ENCODE measurements around the gene ITIH5. TPM values are rescaled to one million over a fixed set of nuclear protein-coding genes. Genes with fewer than 3 reads are reported as not detected.

The ITIH5 gene
- total RNA-seq, 1 donor from 2014 or later, result 4.0 TPM

- Histone ChIP-seq H3K9ac (ENCODE audit: low read length) (no peak overlapping the region), H3K36me3 (ENCODE audit: insufficient read depth, low read length) (no peaks in the 10 kb centered on the region), H3K4me3 (ENCODE audit: insufficient read depth, low read depth, low read length) (no peak overlapping the region), H3K27me3 (ENCODE audit: insufficient read depth, low read length) (no peaks in the 10 kb centered on the region), H3K4me1 (ENCODE audit: insufficient read depth, low read length) (no peaks in the 10 kb centered on the region), H4K20me1 (ENCODE audit: insufficient read depth, low read length) (no peaks in the 10 kb centered on the region), H2AFZ (ENCODE audit: low read depth, low read length) (no peak overlapping the region), H3K27ac (ENCODE audit: low read depth, low read length) (no peak overlapping the region), H3K9me3 (ENCODE audit: insufficient read depth, low read depth, low read length) (no peaks in the 10 kb centered on the region), H3K4me2 (ENCODE audit: low read length) (no peak overlapping the region), H3K79me2 (ENCODE audit: insufficient read depth, low read length) (no peaks in the 10 kb centered on the region)
- Mint-ChIP-seq H3K36me3 (ENCODE audit: low read depth, unreplicated experiment) (no peaks in the 10 kb centered on the region), H3K27me3 (ENCODE audit: low read depth, unreplicated experiment) (peaks cover 15% of the 10 kb centered on the region), H3K27ac (ENCODE audit: unreplicated experiment) (no peak overlapping the region), H3K4me1 (ENCODE audit: low read depth, unreplicated experiment) (no peaks in the 10 kb centered on the region), H3K4me3 (ENCODE audit: unreplicated experiment) (no peak overlapping the region), H3K9me3 (ENCODE audit: unreplicated experiment) (no peaks in the 10 kb centered on the region)
- no peak for FAIRE-seq
- DNase-seq (ENCODE audit: low read depth), result no peak
- TF ChIP-seq CTCF (IDR thresholded peaks at IDR 0.05; ENCODE audit: insufficient read depth, low read depth, low read length) (no peak), EZH2 (IDR thresholded peaks at IDR 0.05; ENCODE audit: insufficient read depth, low read length) (no peak)
Measured at GRCh38 chr10:7580520-7580919, 86.2 kb downstream of the ITIH5 start.

- Mint-ChIP-seq H3K4me1 (ENCODE audit: low read depth, unreplicated experiment) (no peaks in the 10 kb centered on the region), H3K9me3 (ENCODE audit: unreplicated experiment) (no peaks in the 10 kb centered on the region), H3K27ac (ENCODE audit: unreplicated experiment) (no peak overlapping the region), H3K36me3 (ENCODE audit: low read depth, unreplicated experiment) (no peaks in the 10 kb centered on the region), H3K27me3 (ENCODE audit: low read depth, unreplicated experiment) (peaks cover 12% of the 10 kb centered on the region), H3K4me3 (ENCODE audit: unreplicated experiment) (no peak overlapping the region)
- no peak overlapping the region for H2AFZ ChIP-seq (ENCODE audit: low read depth, low read length)
- no peaks in the 10 kb centered on the region for H3K36me3 ChIP-seq (ENCODE audit: insufficient read depth, low read length)
- H3K9ac ChIP-seq (ENCODE audit: low read length), result no peak overlapping the region
- no peaks in the 10 kb centered on the region for H3K79me2 ChIP-seq (ENCODE audit: insufficient read depth, low read length)
- FAIRE-seq (no peak), DNase-seq (ENCODE audit: low read depth) (no peak)
- no peak overlapping the region for H3K4me2 ChIP-seq (ENCODE audit: low read length)
- H3K27ac ChIP-seq (ENCODE audit: low read depth, low read length), result no peak overlapping the region
- no peaks in the 10 kb centered on the region for H3K9me3 ChIP-seq (ENCODE audit: insufficient read depth, low read depth, low read length)
- no peaks in the 10 kb centered on the region for H4K20me1 ChIP-seq (ENCODE audit: insufficient read depth, low read length)
- H3K4me3 ChIP-seq (ENCODE audit: insufficient read depth, low read depth, low read length), result no peak overlapping the region
- H3K4me1 ChIP-seq (ENCODE audit: insufficient read depth, low read length), result no peaks in the 10 kb centered on the region
- no peak for TF ChIP-seq EZH2 (IDR thresholded peaks at IDR 0.05; ENCODE audit: insufficient read depth, low read length)
- TF ChIP-seq CTCF (IDR thresholded peaks at IDR 0.05; ENCODE audit: insufficient read depth, low read depth, low read length), result no peak
- H3K27me3 ChIP-seq (ENCODE audit: insufficient read depth, low read length), result no peaks in the 10 kb centered on the region
Measured at GRCh38 chr10:7579681-7580080, 87.1 kb downstream of the ITIH5 start.

- no peak overlapping the region for H2AFZ ChIP-seq (ENCODE audit: low read depth, low read length)
Measured at GRCh38 chr10:7577579-7577978, 89.2 kb downstream of the ITIH5 start.

More at GRCh38 chr10:7577579-7577978, 89.2 kb downstream of the ITIH5 start:
- H3K36me3 ChIP-seq (ENCODE audit: insufficient read depth, low read length), result no peaks in the 10 kb centered on the region
- H3K4me3 ChIP-seq (ENCODE audit: insufficient read depth, low read depth, low read length), result no peak overlapping the region
- H3K9me3 ChIP-seq (ENCODE audit: insufficient read depth, low read depth, low read length), result no peaks in the 10 kb centered on the region
- Mint-ChIP-seq H3K4me3 (ENCODE audit: unreplicated experiment) (no peak overlapping the region), H3K27me3 (ENCODE audit: low read depth, unreplicated experiment) (peaks cover 12% of the 10 kb centered on the region), H3K9me3 (ENCODE audit: unreplicated experiment) (no peaks in the 10 kb centered on the region), H3K4me1 (ENCODE audit: low read depth, unreplicated experiment) (no peaks in the 10 kb centered on the region), H3K36me3 (ENCODE audit: low read depth, unreplicated experiment) (no peaks in the 10 kb centered on the region), H3K27ac (ENCODE audit: unreplicated experiment) (no peak overlapping the region)
- no peak for DNase-seq (ENCODE audit: low read depth)
- no peak overlapping the region for H3K4me2 ChIP-seq (ENCODE audit: low read length)
- H3K27me3 ChIP-seq (ENCODE audit: insufficient read depth, low read length), result no peaks in the 10 kb centered on the region
- H3K4me1 ChIP-seq (ENCODE audit: insufficient read depth, low read length), result no peaks in the 10 kb centered on the region
- H4K20me1 ChIP-seq (ENCODE audit: insufficient read depth, low read length), result no peaks in the 10 kb centered on the region
- H3K79me2 ChIP-seq (ENCODE audit: insufficient read depth, low read length), result no peaks in the 10 kb centered on the region
- H3K9ac ChIP-seq (ENCODE audit: low read length), result no peak overlapping the region
- no peak for FAIRE-seq
- no peak for TF ChIP-seq CTCF (IDR thresholded peaks at IDR 0.05; ENCODE audit: insufficient read depth, low read depth, low read length)
- no peak for TF ChIP-seq EZH2 (IDR thresholded peaks at IDR 0.05; ENCODE audit: insufficient read depth, low read length)
- no peak overlapping the region for H3K27ac ChIP-seq (ENCODE audit: low read depth, low read length)
